HFF-Myc (cell line): ENCODE data around the gene CABP7.

Experiments
- DNase-seq: peaks from one replicate; pipeline ENCODE4 v3.0.0-alpha.2; 2011; ENCODE audit warnings: low read depth; ENCODE audit errors: extremely low read depth
- H3K4me3 ChIP-seq: replicated peaks from 2 replicates; pipeline ENCODE4 v1.5.1; 2011; ENCODE audit warnings: low read depth, mild to moderate bottlenecking, control low read depth, low read length
- TF ChIP-seq, protein P1 (sequence below): IDR thresholded peaks from 2 replicates; pipeline ENCODE4 v1.5.1; 2012; ENCODE audit warnings: mild to moderate bottlenecking, low read depth, low read length, control low read depth; ENCODE audit errors: missing control alignments

The CABP7 gene

GRCh38 chr22:29734838-29735237 lies 15.0 kb downstream of the CABP7 start:
- no peak for DNase-seq
- TF ChIP-seq, protein P1, sequence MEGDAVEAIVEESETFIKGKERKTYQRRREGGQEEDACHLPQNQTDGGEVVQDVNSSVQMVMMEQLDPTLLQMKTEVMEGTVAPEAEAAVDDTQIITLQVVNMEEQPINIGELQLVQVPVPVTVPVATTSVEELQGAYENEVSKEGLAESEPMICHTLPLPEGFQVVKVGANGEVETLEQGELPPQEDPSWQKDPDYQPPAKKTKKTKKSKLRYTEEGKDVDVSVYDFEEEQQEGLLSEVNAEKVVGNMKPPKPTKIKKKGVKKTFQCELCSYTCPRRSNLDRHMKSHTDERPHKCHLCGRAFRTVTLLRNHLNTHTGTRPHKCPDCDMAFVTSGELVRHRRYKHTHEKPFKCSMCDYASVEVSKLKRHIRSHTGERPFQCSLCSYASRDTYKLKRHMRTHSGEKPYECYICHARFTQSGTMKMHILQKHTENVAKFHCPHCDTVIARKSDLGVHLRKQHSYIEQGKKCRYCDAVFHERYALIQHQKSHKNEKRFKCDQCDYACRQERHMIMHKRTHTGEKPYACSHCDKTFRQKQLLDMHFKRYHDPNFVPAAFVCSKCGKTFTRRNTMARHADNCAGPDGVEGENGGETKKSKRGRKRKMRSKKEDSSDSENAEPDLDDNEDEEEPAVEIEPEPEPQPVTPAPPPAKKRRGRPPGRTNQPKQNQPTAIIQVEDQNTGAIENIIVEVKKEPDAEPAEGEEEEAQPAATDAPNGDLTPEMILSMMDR: no peak
- no peak overlapping the region for H3K4me3 ChIP-seq

GRCh38 chr22:29735416-29735815 lies 15.6 kb downstream of the CABP7 start:
- no peak overlapping the region for H3K4me3 ChIP-seq
- no peak for DNase-seq
- TF ChIP-seq, protein P1: no peak

DNA sequence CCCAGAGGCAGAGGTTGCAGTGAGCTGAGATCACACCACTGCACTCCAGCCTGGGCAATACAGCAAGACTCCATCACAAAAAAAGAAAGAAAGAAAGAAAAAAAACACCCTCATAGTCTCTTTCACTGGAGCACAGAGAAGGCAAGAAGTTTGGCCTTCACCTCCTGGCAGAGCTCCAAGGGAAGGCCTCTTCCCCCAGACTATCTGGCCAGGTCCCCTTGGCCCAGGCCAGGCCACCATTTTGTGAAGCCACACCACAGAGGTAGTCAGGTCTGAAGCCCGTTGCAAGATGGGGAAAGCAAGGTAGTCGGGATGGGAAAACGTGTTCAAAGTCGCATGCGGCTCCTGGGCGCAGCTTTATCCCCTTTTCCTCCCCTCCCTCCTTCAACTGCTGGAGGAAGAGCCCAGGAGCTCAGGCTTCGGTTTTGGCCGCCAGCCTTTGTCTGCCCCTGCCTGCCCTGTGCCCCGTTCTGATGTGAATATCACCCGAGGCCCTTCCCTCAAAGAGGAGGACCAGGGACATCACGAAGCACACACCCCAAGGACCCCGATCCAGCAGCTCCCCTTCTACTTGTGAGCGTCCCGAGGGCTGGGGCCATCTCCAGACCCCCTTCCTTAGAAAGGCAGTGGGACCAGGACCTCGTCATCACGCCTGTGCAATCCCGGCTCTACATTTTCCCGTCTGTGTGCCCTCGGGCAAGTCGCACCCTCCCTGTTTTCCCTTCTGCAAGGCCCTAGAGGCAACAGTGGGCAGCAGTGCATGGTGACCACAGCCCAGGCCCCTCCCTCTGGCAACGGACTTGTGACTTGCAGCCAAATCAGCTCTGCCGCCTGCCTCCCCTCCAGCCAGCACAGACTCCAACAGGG lies 17.7 kb downstream of the CABP7 start:
- no peak for DNase-seq
- TF ChIP-seq, protein P1: no peak
- H3K4me3 ChIP-seq: no peak overlapping the region

DNA sequence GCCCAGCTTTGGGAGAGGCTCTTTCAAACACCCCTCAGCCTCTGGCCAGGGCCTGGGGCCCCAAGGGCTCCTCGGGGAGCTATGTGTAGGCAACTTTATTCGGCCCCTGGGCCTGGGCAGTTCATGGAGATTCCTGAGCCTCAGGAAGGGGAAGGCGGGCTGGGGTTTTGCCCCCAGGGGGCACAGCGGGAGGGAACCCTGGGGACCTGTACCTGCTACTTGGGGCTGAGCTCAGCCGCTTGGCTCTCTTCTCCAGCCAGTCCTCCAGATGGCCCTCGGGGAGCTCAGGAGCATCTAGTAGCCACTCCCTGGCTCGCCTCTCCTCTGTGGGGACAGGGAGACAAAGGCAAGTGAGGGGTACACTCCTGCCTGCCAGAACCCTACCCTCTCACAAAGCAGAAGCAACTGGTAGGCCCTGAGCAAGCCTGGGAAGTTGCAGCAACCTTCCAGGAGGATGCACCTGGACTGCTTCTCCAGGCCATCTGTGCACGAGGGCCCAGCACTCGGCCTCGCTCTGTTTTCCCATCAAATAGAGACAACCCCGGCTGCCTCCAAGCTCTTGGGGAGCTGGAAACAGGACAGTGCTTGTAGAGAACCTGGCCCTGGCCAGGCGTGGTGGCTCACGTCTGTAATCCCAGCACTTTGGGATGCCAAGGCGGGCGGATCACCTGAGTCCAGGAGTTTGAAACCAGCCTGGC lies 18.5 kb downstream of the CABP7 start:
- H3K4me3 ChIP-seq: no peak overlapping the region
- TF ChIP-seq, protein P1: no peak
- no peak for DNase-seq

DNA sequence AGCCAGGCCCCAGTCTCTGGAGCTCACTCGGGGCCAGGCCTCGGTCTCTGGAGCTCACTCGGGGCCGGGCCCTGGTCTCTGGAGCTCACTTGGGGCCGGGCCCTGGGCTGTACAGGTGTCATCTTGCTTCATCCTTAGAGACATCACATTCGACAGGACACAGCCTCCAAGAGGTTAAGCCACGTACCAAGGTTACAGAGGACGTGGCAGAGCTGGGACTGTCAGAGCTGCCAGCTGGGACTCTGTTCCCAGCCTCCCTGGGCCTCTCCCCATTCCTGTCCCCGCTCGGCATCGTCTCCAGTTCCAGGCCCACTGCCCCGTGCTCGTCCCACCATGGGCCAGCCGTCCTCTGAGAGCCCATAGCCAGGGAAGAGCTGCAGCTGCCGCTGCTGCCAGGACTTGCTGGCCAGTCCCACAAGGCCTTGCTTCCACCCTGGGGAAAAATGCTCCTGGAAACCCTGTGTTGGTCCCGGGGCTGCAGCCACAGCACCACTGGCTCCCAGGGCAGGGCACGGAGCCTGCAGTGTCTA lies 19.6 kb downstream of the CABP7 start:
- no peak overlapping the region for H3K4me3 ChIP-seq
- DNase-seq: no peak
- TF ChIP-seq, protein P1: no peak

DNA sequence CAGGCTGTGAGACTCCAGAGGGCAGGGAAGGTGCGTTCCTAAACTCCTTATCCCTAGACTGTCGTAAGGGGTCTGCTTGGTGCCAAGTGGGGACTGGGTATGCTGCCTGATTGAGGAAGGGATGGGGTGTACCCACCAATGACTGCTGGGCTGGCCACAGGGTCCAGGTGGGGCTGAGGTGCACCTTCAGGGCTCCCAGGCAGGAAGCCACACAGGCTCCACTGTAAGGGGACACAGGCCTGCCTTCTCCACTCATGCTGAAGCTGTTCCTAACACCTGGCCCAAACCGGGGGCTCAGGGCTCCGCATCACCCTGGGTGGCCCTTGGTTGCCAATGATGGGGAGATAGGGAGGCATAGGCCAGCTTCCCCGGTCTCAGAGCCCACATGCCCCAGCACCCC lies 20.4 kb downstream of the CABP7 start:
- TF ChIP-seq, protein P1: no peak
- H3K4me3 ChIP-seq: no peak overlapping the region
- no peak for DNase-seq
